MM.1S (cell line): ENCODE measurements around the gene ASNSD1.

Source experiments
- DNase-seq: peaks from one replicate; pipeline ENCODE4 v3.0.0-alpha.2; 2015
- H2AFZ ChIP-seq: fragments of 300-600 bp; sonication (generic); 2 replicates; pipeline ENCODE4 v1.6.0; 2016; ENCODE audit warnings: antibody characterized with exemption, low read length
- H3F3A ChIP-seq: fragments of 300-600 bp; sonication (generic); 2 replicates; pipeline ENCODE4 v1.6.1; 2016; ENCODE audit warnings: mild to moderate bottlenecking, antibody characterized with exemption, low read length, moderate library complexity, mixed read lengths; ENCODE audit not compliant: insufficient read depth
- H3K27ac ChIP-seq: fragments of 300-600 bp; sonication (generic); 2 replicates; pipeline ENCODE4 v1.5.1; 2016; ENCODE audit warnings: mild to moderate bottlenecking, low read length
- H3K27me3 ChIP-seq: fragments of 300-600 bp; sonication (generic); replicated peaks from 2 replicates; pipeline ENCODE4 v1.6.0; 2016; ENCODE audit warnings: low read length; ENCODE audit not compliant: insufficient read depth
- H3K36me3 ChIP-seq: fragments of 300-600 bp; sonication (generic); replicated peaks from 2 replicates; pipeline ENCODE4 v1.6.1; 2016; ENCODE audit warnings: mild to moderate bottlenecking, low read length, mixed read lengths; ENCODE audit not compliant: insufficient read depth
- H3K4me1 ChIP-seq: fragments of 300-600 bp; sonication (generic); 2 replicates; pipeline ENCODE4 v1.6.1; 2016; ENCODE audit warnings: low read length, mixed read lengths
- H3K4me2 ChIP-seq: fragments of 300-600 bp; sonication (generic); 2 replicates; pipeline ENCODE4 v1.6.0; 2016; ENCODE audit warnings: low read depth, low read length
- H3K4me3 ChIP-seq: fragments of 300-600 bp; sonication (generic); 2 replicates; pipeline ENCODE4 v1.5.1; 2016; ENCODE audit warnings: low read length, mixed read lengths
- H3K79me2 ChIP-seq: fragments of 300-600 bp; sonication (generic); 2 replicates; pipeline ENCODE4 v1.6.1; 2016; ENCODE audit warnings: mixed run types, low read length, mixed read lengths
- H3K9ac ChIP-seq: fragments of 300-600 bp; sonication (generic); 2 replicates; pipeline ENCODE4 v1.6.1; 2016; ENCODE audit warnings: low read length, mixed read lengths
- H3K9me2 ChIP-seq: fragments of 300-600 bp; sonication (generic); replicated peaks from 2 replicates; pipeline ENCODE4 v1.6.1; 2016; ENCODE audit warnings: mild to moderate bottlenecking, low read length, mixed read lengths; ENCODE audit not compliant: insufficient read depth
- H3K9me3 ChIP-seq: fragments of 300-600 bp; sonication (generic); replicated peaks from 2 replicates; pipeline ENCODE4 v1.6.1; 2016; ENCODE audit warnings: mild to moderate bottlenecking, low read length, mixed read lengths; ENCODE audit not compliant: insufficient read depth
- H4K20me1 ChIP-seq: fragments of 300-600 bp; sonication (generic); 2 replicates; pipeline ENCODE4 v1.6.1; 2016; ENCODE audit warnings: mild to moderate bottlenecking, low read length, moderate library complexity, mixed read lengths; ENCODE audit not compliant: insufficient read depth
- CTCF ChIP-seq: fragments of 300-600 bp; sonication (generic); IDR thresholded peaks from 2 replicates; pipeline ENCODE4 v1.5.1; 2016; ENCODE audit warnings: antibody characterized with exemption, low read length, mixed read lengths
- EZH2 ChIP-seq: fragments of 300-600 bp; sonication (generic); optimal IDR thresholded peaks from 2 replicates; pipeline ENCODE3; 2017; ENCODE audit warnings: low read depth, mild to moderate bottlenecking, antibody characterized with exemption, low read length, mixed read lengths
- EZH2phosphoT487 ChIP-seq: fragments of 300-600 bp; sonication (generic); IDR thresholded peaks from 2 replicates; pipeline ENCODE4 v1.6.1; 2018; ENCODE audit warnings: antibody characterized with exemption, low read length

Gene ASNSD1

GRCh38 chr2:189614585-189614984 lies 46.7 kb upstream of the ASNSD1 start:
- H3K4me3 ChIP-seq, result no peak overlapping the region
- H3K9me3 ChIP-seq, result no peaks in the 10 kb centered on the region
- H3K27ac ChIP-seq, result no peak overlapping the region
- H3K36me3 ChIP-seq, result no peaks in the 10 kb centered on the region
- TF ChIP-seq CTCF (no peak), EZH2phosphoT487 (no peak), EZH2 (no peak)
- no peak overlapping the region for H3K4me2 ChIP-seq
- no peaks in the 10 kb centered on the region for H3K79me2 ChIP-seq
- H3F3A ChIP-seq, result 0 out of 2 replicates have a peak, but pooled peaks cover 3% of the 10 kb centered on the region
- H3K27me3 ChIP-seq, result no peaks in the 10 kb centered on the region
- H3K4me1 ChIP-seq, result peaks cover 19% of the 10 kb centered on the region
- DNase-seq, result no peak
- H3K9me2 ChIP-seq, result no peaks in the 10 kb centered on the region
- H3K9ac ChIP-seq, result no peak overlapping the region
- H2AFZ ChIP-seq, result no peak overlapping the region
- no peaks in the 10 kb centered on the region for H4K20me1 ChIP-seq

GRCh38 chr2:189618197-189618596 lies 43.1 kb upstream of the ASNSD1 start:
- 0 out of 2 replicates have a peak, but pooled peaks cover 3% of the 10 kb centered on the region for H3F3A ChIP-seq
- H4K20me1 ChIP-seq, result no peaks in the 10 kb centered on the region
- no peaks in the 10 kb centered on the region for H3K9me2 ChIP-seq
- H3K27ac ChIP-seq, result no peak overlapping the region
- H3K4me2 ChIP-seq, result no peak overlapping the region
- no peaks in the 10 kb centered on the region for H3K27me3 ChIP-seq
- no peak for DNase-seq
- H2AFZ ChIP-seq, result no peak overlapping the region
- peaks cover 8% of the 10 kb centered on the region for H3K4me1 ChIP-seq
- H3K9me3 ChIP-seq, result no peaks in the 10 kb centered on the region
- TF ChIP-seq EZH2phosphoT487 (no peak), CTCF (no peak), EZH2 (no peak)
- no peak overlapping the region for H3K9ac ChIP-seq
- H3K4me3 ChIP-seq, result no peak overlapping the region
- H3K36me3 ChIP-seq, result no peaks in the 10 kb centered on the region
- no peaks in the 10 kb centered on the region for H3K79me2 ChIP-seq

GRCh38 chr2:189621781-189622180 lies 39.5 kb upstream of the ASNSD1 start:
- Histone ChIP-seq H3K9ac (no peak overlapping the region), H3K27ac (no peak overlapping the region), H3K4me2 (no peak overlapping the region)

More at GRCh38 chr2:189621781-189622180, 39.5 kb upstream of the ASNSD1 start:
- no peaks in the 10 kb centered on the region for H3K4me1 ChIP-seq
- H3K79me2 ChIP-seq, result no peaks in the 10 kb centered on the region
- H3K27me3 ChIP-seq, result no peaks in the 10 kb centered on the region
- no peak for DNase-seq
- no peak for TF ChIP-seq EZH2phosphoT487
- no peak for TF ChIP-seq EZH2
- no peak for TF ChIP-seq CTCF
- no peak overlapping the region for H2AFZ ChIP-seq
- no peaks in the 10 kb centered on the region for H3K36me3 ChIP-seq
- no peaks in the 10 kb centered on the region for H4K20me1 ChIP-seq
- no peak overlapping the region for H3K4me3 ChIP-seq
- no peaks in the 10 kb centered on the region for H3F3A ChIP-seq
- H3K9me2 ChIP-seq, result no peaks in the 10 kb centered on the region
- H3K9me3 ChIP-seq, result no peaks in the 10 kb centered on the region
